HG02759 (cell line): ENCODE results near the gene SELENOS.
"Not testable (repeated sequence)": the region's sequence is repeated elsewhere in the genome, so short reads cannot be mapped to it uniquely, and the experiment has no call there.

Source experiments
- ATAC-seq: cut with Tn5 transposase; IDR thresholded peaks from one replicate; pipeline ENCODE4 v1.9.1; 2021; ENCODE audit warnings: mild to moderate bottlenecking, moderate library complexity; ENCODE audit not compliant: unreplicated experiment

The SELENOS gene

DNA sequence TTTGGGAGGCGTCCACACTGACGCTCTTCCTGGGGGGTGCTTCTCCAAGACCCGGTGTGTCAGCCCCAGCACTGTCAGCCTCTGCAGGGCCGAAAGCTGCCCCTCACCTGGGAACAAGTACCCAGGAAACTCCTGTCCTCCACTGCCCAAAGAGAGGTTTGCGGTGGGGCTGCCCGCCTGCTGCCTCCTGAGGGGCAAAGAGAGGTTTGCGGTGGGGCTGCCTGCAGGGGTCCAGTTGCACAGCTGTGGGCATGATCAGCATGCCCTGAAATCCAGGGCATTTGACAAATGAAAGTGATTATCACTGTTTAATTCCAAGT lies 32.8 kb upstream of the SELENOS start:
- ATAC-seq = no peak

DNA sequence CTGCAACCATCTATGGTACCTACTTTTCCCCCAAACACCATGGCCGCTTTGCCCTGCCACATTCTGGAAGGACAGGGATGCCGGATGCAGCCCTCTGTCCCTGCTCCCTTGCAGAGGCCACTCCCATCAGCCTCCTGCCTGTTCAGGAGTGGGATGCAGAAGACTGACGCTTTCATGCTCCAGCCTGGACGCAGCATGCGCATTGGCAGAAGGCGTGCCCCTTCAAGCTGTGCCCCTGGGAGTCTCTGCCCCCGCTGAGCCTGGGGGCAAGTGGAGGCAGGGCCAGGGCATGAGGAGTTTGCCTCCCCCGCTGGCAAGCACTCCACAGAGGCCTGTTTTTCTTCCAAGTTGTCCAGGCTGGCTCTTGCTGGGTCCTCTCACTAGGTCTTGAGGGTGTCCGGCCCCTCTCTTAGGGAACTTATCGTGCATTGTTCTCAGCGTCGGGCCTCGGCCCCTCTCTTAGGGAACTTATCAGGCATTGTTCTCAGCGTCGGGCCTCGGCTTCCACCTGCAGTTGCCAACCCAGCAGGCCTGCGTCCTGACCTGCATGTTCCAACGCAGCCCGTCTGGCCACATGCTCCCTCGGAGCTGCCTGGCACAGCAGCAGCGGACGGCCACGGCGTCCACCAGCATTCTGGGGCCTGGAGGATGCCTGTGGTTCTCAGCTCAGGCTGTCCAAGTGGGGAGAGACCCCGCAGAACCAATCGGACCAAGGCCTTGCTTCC lies 32.3 kb upstream of the SELENOS start:
- no peak for ATAC-seq

GRCh38 chr15:101308604-101309435 lies 31.5 kb upstream of the SELENOS start:
- no peak for ATAC-seq

GRCh38 chr15:101307897-101308603 lies 30.8 kb upstream of the SELENOS start:
- no peak for ATAC-seq

DNA sequence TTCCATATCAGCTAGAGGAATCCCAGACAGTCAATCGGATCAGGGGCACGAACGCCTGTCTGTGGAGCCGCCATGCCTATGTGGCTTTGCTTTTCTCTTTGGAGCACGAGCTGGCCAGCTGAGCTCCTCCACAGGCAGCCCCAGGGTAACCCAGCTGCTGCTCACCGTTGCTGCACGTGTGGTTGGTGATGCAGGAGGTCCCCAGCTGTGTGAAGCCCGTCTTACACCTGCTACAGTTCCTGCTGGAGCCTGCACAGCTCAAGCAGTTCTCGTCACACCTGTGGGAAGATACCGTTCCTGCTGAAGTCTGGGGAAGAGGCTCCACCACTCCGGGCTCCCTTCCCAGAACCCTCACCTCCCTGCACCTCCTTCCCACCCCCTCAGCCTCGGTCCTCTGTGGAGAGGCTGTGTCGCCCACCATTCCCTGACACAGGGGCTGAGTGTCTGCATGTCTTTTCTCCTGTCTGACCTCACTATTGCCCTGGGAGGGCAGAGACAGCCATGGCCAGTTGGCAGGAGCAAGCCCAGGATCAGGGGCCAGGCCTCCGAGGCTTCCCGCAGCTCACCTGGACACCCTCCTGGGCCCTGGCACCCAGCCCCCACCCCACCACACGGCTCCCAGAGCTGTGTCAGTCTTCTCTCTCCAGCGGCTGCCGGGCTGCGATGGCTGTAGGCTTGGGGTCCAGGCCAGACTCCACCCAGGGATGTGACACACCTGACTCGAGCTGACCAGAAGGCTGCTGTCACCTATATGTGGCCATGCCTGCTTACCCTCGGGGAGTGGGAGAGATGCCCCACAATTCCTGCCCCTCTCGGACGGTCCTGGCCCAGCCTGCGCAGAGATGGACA lies 30.0 kb upstream of the SELENOS start:
- no peak for ATAC-seq

DNA sequence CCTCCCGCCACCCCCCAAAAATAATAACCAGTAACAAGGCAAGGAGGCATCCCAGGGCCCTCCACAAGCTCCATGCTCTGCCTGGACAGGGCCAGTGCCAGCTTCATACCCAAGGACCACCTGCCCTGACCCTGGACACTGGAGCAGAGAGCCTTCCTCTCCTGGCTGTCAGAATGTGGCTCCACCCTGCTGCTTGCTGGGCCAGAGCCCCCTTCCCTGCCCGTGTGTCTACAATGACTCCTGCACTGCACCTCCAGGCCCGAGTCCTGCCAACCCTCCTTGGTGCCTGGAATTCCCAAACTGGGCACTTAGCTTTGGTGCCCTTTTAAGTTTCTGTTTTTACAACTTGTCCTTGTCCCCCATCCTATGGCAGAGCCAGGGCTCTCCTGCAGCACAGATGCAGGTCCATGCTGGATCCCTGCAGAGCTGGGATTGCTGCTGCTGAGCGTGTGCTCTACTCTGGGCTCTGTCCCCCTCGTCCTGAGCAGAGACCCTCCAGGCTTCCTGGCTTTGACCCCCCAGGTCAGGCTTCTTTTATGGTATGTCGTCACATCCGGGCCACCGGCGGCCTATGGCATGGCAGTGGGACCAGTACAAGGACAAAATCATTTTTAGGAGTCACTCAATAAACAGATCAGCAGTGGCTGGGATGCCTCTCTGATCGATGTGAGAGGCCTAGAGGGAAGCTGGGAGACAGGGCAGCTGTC lies 29.2 kb upstream of the SELENOS start:
- no peak for ATAC-seq

DNA sequence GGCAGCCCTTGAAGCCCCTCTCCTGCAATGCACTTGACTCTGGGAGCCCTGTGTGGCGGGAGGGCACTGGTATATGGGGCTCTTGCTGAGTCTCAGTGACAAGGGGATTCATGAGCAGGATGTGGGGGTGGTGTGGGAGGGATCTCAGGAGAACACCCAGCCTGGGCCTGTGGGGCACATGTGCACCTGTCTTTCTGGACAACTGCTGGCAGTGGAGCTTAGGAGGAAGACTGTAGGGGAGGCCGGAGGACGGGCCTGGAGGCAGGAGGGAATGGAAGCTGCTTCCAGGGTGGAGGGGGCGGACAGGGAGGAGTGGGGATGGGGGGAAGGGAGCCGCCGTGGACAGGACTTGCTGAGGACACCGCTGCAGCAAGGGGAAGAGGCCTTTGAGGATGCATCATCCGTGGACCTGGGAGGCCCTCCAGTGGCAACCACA lies 28.6 kb upstream of the SELENOS start:
- ATAC-seq = no peak

DNA sequence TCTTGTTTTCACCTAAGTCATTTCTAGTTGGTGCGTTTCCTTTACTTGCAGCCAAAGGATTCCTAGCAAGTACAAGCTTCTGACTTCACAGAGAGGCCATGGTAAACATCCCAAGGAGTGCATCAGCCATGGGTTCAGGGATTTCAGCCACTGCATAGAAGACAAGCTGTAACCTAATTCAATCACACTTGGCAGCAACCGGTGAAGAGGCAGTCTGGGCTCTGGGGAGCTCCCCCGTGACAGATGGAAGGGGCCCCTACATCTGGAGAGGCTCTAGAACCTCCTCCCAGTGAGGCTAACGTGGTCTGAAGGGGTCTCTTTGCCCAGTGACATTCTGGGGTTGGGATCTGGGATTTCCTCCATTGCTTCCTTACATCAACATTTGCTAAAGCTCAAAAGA lies 26.1 kb upstream of the SELENOS start:
- ATAC-seq = no peak

GRCh38 chr15:101296418-101297405 lies 19.4 kb upstream of the SELENOS start:
- no peak for ATAC-seq

DNA sequence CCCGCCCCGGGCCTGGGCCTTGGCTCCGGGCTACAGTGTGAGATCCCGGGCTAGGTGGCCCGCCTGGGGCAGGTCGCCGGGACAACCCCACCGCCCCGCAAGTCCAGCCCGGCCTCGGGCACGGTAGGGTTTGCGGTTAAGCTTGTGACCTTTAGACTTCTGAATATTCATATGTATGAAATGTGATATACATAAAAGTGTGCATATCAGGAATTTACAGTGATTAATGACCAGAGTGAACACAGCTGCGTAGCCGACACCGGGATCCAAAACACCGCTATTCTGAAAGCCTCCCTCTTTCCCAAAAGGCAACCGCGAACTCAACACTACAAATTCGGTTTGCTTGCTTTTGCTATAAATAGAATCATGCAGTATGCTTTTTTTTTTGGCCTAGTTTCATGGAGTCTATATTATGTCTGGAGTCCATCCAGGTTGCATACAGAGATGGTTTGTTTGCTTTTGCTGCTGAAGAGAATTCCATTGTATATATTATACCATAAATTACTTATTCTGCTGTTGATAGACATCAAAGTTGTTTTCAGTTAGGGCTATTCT lies 18.4 kb upstream of the SELENOS start:
- no peak for ATAC-seq

DNA sequence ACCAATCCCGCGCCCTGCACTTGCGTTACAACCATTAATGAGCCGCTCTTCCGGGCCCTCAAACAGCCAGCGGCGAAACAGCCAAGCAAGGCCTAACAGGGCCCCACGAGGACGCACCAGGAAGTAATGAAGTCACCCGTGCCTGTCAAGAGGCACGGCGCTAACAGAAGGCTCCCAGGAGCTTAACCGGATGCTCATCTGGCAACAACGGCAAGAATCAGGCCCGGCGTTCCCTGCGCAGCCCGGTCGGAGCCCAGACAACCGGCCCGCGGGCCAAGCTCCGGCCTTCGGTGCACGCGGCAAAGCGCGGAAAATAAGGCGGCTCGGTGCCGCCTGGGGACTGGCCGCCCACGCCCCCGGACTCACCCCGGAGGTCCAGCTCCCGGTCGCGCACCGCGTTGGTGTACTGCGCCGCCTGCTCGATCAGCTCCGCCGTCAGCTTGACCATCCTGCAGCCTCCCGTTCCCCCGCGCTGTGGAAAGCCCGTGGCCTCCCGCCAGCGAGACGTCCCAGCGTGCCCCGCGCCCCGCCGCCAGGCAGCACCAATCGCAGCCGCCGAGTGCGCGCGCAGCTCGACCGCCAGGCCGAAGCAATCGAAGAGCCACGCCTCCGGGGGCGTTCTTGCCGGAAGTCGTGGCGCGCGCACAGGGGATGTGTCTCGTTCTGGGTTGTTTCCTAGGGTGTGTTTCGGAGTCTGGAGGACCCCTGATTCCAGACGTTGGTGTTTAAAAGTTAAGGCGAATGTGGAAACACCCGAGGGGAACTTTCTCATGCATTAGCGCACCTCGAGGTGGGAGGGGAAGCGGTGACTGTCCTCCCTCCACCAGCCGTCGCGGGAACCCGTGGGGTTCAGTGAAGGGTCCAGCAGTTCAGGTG lies 17.7 kb upstream of the SELENOS start, which contains the start of gene SNRPA1:
SNRPA1 (minus strand) TSS at position 518 of the 876 bp plus-strand sequence; CDS start at position 448, 70 bp downstream.
- peak; percentile 86 for ATAC-seq

DNA sequence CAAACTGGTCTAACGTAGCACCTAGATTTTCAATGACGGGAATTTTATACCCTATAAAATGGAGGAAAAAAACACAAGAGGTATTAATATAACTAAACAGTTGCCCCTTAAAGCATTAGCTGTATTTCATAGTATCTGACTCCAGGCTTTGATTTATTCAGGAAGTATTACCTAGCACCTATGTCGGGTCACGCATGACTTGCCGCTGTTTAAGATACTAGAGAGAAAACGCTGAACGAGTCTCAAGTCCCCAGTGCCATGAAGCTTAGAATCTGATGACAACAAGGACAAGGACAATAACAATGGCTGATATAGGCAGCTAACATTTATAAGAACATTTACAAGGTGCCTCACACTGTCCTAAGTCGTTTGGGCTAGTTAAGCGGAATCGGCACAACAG lies 15.8 kb upstream of the SELENOS start:
- ATAC-seq = no peak

DNA sequence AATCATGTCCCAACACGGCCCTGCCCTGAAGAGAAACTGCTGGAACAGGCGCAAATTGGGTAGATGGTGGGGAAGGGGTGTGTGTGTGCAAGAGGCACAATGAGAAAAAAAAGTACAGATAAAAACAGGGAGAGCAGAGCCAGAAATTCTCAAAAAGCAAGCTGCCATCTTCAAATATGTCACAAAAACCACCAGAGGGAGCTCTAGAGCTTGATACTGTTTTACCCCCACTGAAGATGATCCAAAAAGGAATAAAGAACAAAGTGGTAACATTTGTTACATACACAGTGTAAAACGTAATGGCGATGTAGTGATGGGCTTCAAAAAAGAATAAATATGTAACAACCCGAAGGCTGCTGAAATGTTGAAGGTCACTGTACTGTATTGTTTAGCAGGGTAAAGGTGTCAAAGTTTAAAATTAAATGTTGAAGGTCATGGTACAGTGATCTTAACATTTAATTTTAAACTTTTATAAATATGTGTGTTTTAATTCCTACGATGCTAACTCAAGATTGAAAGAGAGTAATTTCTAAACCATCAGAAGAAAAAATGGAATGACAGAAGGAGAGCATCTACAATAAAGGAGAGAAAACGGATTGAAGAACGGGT lies 11.7 kb upstream of the SELENOS start:
- no peak for ATAC-seq

DNA sequence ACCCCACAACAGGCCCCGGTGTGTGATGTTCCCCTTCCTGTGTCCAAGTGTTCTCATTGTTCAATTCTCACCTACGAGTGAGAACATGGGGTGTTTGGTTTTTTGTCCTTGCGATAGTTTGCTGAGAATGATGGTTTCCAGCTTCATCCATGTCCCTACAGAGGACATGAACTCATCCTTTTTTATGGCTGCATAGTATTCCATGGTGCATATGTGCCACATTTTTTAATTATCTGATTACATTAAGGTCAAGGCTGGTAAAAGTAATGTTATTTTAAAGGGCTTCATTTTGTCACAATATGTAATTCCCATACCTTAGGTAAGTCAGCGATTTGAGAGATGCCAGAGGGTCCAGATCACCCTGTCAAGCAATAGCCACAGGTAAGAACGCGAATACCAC lies 10.1 kb upstream of the SELENOS start:
- ATAC-seq = not testable (repeated sequence)

GRCh38 chr15:101286471-101287114 lies 9.3 kb upstream of the SELENOS start:
- no peak for ATAC-seq

GRCh38 chr15:101283931-101284330 lies 6.6 kb upstream of the SELENOS start:
- ATAC-seq = no peak

DNA sequence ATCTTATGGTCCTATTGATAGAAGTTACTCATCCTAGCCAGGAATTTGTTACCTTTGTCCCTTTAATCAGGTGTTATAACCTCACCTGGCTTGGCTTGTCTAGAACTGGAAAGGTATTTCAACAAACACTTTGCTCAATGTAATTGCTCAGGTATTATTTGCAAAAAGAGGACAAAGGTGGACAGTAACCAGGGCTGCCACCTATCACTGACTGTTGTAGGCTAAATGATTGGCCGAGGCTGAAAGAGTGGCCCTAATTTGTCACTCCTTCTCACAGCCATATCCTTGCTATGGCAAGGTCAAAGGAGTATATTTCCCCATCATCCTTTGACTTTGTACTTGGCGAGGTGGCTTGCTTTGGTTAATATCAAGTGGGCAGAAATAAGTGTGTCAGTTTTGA lies 2.7 kb upstream of the SELENOS start:
- no peak for ATAC-seq
